ENCODE results near the gene KCNK10. TPM values are rescaled to one million over a fixed set of nuclear protein-coding genes. Genes with fewer than 3 reads are reported as not detected.

Gene KCNK10
- total and polyA plus RNA-seq, 2 of the 8 experiments (the other 6 are each of a cell fraction or from before 2014, with no cell fraction given), result 0.45 to 0.63 TPM

DNA sequence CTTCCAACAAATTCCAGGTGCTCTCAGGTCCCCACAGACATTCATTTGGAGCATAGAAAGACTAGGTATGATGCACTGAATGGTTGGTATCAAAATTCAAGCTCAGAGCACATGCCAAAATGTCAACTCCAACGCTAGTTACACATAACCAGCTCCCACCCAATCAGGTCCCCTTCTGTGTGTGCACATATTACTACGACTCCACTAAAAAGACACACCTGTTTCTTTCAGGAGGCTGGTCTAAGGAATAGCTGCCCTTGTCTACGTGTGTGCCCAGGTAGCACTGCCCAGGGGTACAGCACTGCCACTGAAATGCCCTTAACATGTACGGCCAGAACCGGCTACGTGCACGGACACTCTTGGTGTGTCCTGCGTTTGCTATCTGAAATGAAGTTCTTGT is 138.1 kb downstream of the KCNK10 start:
- H4K20me1 ChIP-seq (replicated peaks in 1 of 2; ENCODE audit: control insufficient read depth in 1 of 2, insufficient read depth in 2 of 2, low read length in 2 of 2), result no peaks in the 10 kb centered on the region
- no peaks in the 10 kb centered on the region; a peak in 1 of 7 replicates for H3K27me3 ChIP-seq (replicated peaks in 1 of 4; ENCODE audit: control insufficient read depth in 3 of 4, extremely low read depth in 1 of 4, insufficient read depth in 3 of 4, low read length in 3 of 4)
- H2BK20ac ChIP-seq (ENCODE audit: low read length), result no peak overlapping the region
- no peak overlapping the region for H4K8ac ChIP-seq (ENCODE audit: extremely low read depth, insufficient read depth, low read length)
- H3K4me2 ChIP-seq (ENCODE audit: insufficient read depth in 1 of 2, low read depth in 2 of 2, low read length in 2 of 2), result no peak overlapping the region
- no peaks in the 10 kb centered on the region for H3K9me3 ChIP-seq (ENCODE audit: insufficient read depth in 2 of 2, low read depth in 1 of 2, low read length in 1 of 2)
- H2BK5ac ChIP-seq (ENCODE audit: low read depth, low read length), result no peak overlapping the region
- peaks cover 2% of the 10 kb centered on the region; the same call in 1 of the 2 replicates for H3K23me2 ChIP-seq (ENCODE audit: low read depth, low read length)
- no peak for DNase-seq (ENCODE audit: low read depth in 1 of 2, low spot score in 2 of 2)
- no peak overlapping the region for H2BK12ac ChIP-seq (ENCODE audit: low read depth, low read length)
- no peak overlapping the region for H2AFZ ChIP-seq (ENCODE audit: low read length)
- ChIA-PET CTCF (ENCODE audit: partially characterized antibody) (interaction anchor here (1.3 to 7.1 kb wide), 3 partner anchors 16 to 53 kb away, joined by 3 to 45 read pairs (median 5); no protein-coding TSS in a partner anchor), POLR2A (ENCODE audit: partially characterized antibody) (no interaction called here)
- no peak overlapping the region for H3K18ac ChIP-seq (ENCODE audit: extremely low read depth, low read length)
- H3K27ac ChIP-seq (ENCODE audit: low read depth, low read length), result no peak overlapping the region
- H2BK120ac ChIP-seq (replicated peaks; ENCODE audit: low read depth, low read length), result no peak overlapping the region
- H3K56ac ChIP-seq (replicated peaks; ENCODE audit: insufficient read length, low read depth, low read length), result no peak overlapping the region
- H3K14ac ChIP-seq (ENCODE audit: insufficient read length), result no peak overlapping the region
- no peaks in the 10 kb centered on the region for H3K79me2 ChIP-seq (ENCODE audit: control insufficient read depth in 1 of 2, insufficient read depth in 2 of 2, low read length in 2 of 2)
- 95% methylated on average over 8 of the region's 8 CpGs; no CpG with 5 or more reads in 1 of the 2 experiments for WGBS, 2 experiments (ENCODE audit: extremely low coverage in 1 of 2, insufficient coverage in 1 of 2, insufficient read length in 1 of 2, insufficient replicate concordance in 2 of 2, low coverage in 1 of 2, low lambda C conversion rate in 2 of 2, missing lambda C conversion rate in 1 of 2)
- no peak overlapping the region for H4K91ac ChIP-seq (replicated peaks; ENCODE audit: insufficient read length, low read length)
- H3K79me1 ChIP-seq (ENCODE audit: low read depth, low read length), result no peaks in the 10 kb centered on the region
- no peak overlapping the region for H3K4me3 ChIP-seq (ENCODE audit: extremely low read depth in 1 of 4, insufficient read depth in 2 of 4, low read depth in 3 of 4, low read length in 4 of 4)
- H3K36me3 ChIP-seq (ENCODE audit: control insufficient read depth in 2 of 4, insufficient read depth in 4 of 4, low read length in 3 of 4), result no peaks in the 10 kb centered on the region
- H3K4ac ChIP-seq (replicated peaks; ENCODE audit: insufficient read length, low read depth, low read length), result no peak overlapping the region
- H3K23ac ChIP-seq (ENCODE audit: insufficient read length), result no peak overlapping the region
- no peak overlapping the region for H2BK15ac ChIP-seq (ENCODE audit: low read length)
- TF ChIP-seq POLR2AphosphoS5 (IDR thresholded peaks at IDR 0.05; ENCODE audit: low read depth, low read length) (no peak), SAP30 (IDR thresholded peaks at IDR 0.05; ENCODE audit: insufficient read depth, insufficient replicate concordance, low read length) (no peak), KDM5A (IDR thresholded peaks at IDR 0.05; ENCODE audit: low read length) (no peak), PHF8 (conservative IDR thresholded peaks at IDR 0.05; ENCODE audit: low read depth, low read length) (no peak)
- TF ChIP-seq, protein P1, sequence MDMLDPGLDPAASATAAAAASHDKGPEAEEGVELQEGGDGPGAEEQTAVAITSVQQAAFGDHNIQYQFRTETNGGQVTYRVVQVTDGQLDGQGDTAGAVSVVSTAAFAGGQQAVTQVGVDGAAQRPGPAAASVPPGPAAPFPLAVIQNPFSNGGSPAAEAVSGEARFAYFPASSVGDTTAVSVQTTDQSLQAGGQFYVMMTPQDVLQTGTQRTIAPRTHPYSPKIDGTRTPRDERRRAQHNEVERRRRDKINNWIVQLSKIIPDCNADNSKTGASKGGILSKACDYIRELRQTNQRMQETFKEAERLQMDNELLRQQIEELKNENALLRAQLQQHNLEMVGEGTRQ (IDR thresholded peaks at IDR 0.05; ENCODE audit: low read length), result no peak
- no peak overlapping the region for H3K9ac ChIP-seq (replicated peaks in 1 of 4; ENCODE audit: extremely low read depth in 1 of 4, low read depth in 3 of 4, low read length in 3 of 4)
- H2AK5ac ChIP-seq (ENCODE audit: low read depth, low read length), result no peak overlapping the region
- no peak overlapping the region for H4K5ac ChIP-seq (ENCODE audit: insufficient read length, low read depth, low read length)
- no peak for FAIRE-seq
- no peaks in the 10 kb centered on the region; a peak in 1 of 7 replicates for H3K4me1 ChIP-seq (replicated peaks in 1 of 4; ENCODE audit: control insufficient read depth in 3 of 4, insufficient read depth in 4 of 4, low read length in 3 of 4)

All from H1 (cell line).